NCI-H748 treated with DMSO at 0.1 percent for 48 hours (cell line): ENCODE measurements around the gene RBM33.
"Not testable (repeated sequence)": the region's sequence is repeated elsewhere in the genome, so short reads cannot be mapped to it uniquely, and the experiment has no call there.

Experiments
- DNase-seq: peaks from one replicate; lab custom pipeline; 2025; lab: John Stamatoyannopoulos, UW

The RBM33 gene

GRCh38 chr7:155662343-155663043 is 18.0 kb downstream of the RBM33 start:
- DNase-seq = no peak

DNA sequence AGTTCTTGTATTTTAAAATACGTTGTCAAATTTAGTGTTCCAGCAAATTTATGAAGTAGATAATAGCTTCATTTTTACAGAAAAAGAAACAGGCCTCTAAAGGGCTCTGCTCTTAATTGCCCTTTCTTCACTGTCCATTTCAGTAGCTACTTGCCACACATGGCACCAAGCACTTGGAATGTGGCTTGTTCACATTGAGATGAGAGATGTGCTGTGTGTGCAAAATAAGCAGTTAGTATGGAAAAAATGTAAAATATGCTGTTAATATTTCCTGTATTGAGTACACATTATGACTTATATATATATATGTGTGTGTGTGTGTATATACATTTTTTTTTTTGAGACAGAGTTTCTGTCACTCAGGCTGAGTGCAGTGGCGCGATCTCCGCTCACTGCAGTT is 19.5 kb downstream of the RBM33 start:
- DNase-seq = no peak

GRCh38 chr7:155665079-155665956 is 20.9 kb downstream of the RBM33 start:
- no peak for DNase-seq

DNA sequence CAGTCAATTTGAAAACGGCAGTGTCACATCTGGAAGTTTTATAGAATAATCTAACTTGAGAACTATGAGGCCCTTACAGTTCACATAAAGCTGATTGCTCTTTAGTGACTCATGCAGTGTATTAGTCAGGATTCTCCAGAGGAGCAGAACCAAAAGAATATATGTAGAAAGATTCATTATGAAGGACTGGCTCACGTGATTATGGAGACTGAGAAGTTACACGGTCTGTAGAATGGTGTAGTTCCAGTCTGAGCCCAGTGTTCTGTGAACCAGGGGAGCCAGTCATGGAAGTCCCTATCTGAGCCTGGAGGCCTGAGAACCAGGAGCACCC is 21.5 kb downstream of the RBM33 start:
- no peak for DNase-seq

- DNase-seq = no peak
Measured at GRCh38 chr7:155667241-155667829, 22.9 kb downstream of the RBM33 start.

GRCh38 chr7:155669717-155670505 is 25.4 kb downstream of the RBM33 start:
- DNase-seq = no peak

- DNase-seq = no peak
Measured at GRCh38 chr7:155670521-155670920, 26.1 kb downstream of the RBM33 start.

DNA sequence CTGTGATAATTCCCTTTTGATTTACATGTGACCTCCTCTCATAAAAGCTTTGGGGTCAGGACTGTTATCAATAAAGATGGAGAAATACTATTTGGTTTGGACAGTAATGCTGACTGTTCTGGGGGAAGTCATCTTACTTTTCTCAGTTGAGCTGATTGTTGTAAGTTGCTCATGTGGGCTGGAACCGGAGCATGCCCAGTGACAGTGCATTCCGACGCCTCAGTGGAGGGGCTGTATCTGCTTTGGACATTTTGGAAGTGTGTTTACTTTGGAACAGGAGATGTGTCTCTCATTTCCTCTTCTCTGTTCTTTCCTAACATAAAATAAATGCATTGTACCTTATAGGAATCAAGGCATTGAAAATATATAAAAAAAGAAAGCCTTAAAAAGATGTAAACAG is 30.1 kb downstream of the RBM33 start:
- DNase-seq = no peak

- no peak for DNase-seq
Measured at GRCh38 chr7:155676052-155676451, 31.6 kb downstream of the RBM33 start.

DNA sequence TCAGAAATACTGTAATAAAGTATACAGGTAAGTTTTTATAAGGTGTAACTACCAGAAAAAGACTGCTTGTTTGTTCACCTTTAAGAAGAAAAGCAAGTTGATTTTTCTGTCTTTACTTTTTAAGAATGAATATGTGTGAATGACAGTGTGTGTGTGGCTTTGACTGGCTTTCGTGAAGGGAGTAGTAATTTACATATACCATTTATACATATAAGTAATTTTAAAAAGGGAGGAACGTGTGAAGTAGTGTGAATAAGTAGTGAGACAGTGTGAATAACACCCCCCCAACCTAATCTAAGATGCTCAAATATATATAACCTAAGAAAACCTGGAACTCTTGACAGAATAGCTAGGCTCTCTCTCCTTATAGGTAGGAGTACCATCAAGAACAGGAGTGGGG is 33.2 kb downstream of the RBM33 start:
- no peak for DNase-seq

DNA sequence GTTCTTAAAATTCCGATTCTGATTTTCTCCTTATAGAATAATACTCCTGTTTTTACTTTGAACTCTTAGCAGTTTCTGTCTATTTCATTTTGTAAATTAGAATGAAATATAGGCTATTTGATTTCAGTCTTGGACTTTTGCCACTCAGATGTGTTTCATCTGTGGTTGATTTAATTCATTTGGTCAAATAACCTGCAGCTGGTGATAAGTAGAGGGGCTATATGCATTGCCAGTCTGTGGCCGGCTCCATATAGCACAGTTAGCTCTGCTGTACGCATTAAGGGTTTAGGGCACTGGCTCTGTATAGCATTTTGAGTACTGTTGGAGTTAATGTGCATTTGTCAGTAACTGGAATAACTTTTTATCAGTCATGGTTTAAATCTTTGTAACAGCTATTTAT is 35.7 kb downstream of the RBM33 start:
- DNase-seq = no peak

DNA sequence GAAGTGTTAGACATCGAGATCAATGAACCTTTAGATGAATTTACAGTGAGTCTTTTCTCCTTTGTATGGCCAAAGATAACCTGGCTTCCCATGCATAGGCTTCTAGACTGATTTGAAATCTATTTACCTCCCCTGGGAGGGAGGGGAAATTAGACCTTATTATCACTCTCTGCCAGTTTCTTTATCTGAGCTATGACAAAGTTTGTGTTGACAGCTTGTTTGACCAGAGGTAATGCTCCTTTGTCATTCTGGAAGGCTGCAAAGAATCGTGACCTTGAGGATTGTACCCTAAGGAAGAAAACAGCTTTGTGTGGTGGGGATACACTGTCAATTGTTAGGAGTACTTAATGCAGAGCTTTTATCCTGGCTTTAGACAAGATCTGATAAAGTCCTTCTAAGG is 36.4 kb downstream of the RBM33 start:
- no peak for DNase-seq

- no peak for DNase-seq
Measured at GRCh38 chr7:155681663-155682062, 37.2 kb downstream of the RBM33 start.

DNA sequence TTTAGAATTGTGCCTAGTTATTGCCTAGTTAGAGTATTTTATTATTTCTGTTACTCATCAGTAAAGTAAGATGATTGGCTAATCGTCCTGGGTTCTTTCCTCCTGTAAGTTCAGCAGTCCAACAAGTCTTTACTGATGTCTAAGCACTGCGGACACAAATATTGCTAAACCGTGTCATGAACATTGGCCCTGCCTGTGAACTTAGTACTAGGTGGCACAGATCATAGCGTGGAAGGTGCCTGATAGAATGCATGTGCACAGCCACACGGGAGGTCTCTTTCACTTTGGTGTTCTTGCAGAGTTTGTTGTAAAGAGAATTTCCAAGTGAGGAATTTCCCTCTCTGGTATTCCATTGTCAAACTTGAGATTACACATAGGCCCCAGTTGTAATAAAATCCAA is 38.0 kb downstream of the RBM33 start:
- no peak for DNase-seq

DNA sequence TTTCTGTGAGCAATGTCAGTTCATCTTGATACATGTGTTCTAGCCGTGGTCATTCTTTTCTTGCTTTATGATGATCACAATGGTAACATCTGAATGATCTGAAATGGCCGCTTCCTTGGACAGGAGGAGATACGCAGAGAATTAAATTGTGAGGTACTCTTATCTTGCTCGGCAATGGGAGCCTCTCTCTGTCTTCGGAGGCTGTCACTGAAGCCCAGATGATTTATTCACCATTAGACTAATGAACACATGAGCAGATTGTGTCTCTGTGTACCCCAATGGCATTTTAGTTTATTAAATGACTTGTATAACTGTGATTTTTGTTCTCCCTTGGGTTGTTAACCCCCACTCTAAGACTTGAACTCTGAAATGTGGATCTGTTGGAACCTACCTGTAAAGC is 38.6 kb downstream of the RBM33 start:
- no peak for DNase-seq

GRCh38 chr7:155683714-155684113 is 39.3 kb downstream of the RBM33 start:
- DNase-seq = no peak

GRCh38 chr7:155684543-155684942 is 40.1 kb downstream of the RBM33 start:
- DNase-seq = no peak

- DNase-seq = no peak
Measured at GRCh38 chr7:155685070-155685790, 40.8 kb downstream of the RBM33 start.

GRCh38 chr7:155685791-155686160 is 41.3 kb downstream of the RBM33 start:
- DNase-seq = no peak

GRCh38 chr7:155686620-155687324 is 42.3 kb downstream of the RBM33 start:
- DNase-seq = not testable (repeated sequence)

DNA sequence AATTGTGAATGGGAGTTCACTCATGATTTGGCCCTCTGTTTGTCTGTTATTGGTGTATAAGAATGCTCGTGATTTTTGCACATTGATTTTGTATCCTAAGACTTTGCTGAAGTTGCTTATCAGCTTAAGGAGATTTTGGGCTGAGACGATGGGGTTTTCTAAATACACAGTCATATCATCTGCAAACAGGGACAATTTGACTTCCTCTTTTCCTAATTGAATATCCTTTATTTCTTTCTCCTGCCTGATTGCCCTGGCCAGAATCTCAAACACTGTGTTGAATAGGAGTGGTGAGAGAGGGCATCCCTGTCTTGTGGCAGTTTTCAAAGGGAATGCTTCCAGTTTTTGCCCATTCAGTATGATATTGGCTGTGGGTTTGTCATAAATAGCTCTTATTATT is 43.8 kb downstream of the RBM33 start:
- DNase-seq = not testable (repeated sequence)
